Inflammatory macrophage (primary cell): ENCODE data around the gene WDR88.
"Not testable (repeated sequence)": the region's sequence is repeated elsewhere in the genome, so short reads cannot be mapped to it uniquely, and the experiment has no call there.

ENCODE experiments used
- DNase-seq, 2 donors: peaks; one replicate each; pipeline ENCODE4 v3.0.0-alpha.2; 2020 to 2022
- total RNA-seq, 18 experiments: gene quantifications; one replicate each; lab custom pipeline; 2026; ENCODE audit warnings: mixed read lengths in 6 of 18, inconsistent platforms in 2 of 18; lab: John Stamatoyannopoulos, UW

The WDR88 gene, protein sequence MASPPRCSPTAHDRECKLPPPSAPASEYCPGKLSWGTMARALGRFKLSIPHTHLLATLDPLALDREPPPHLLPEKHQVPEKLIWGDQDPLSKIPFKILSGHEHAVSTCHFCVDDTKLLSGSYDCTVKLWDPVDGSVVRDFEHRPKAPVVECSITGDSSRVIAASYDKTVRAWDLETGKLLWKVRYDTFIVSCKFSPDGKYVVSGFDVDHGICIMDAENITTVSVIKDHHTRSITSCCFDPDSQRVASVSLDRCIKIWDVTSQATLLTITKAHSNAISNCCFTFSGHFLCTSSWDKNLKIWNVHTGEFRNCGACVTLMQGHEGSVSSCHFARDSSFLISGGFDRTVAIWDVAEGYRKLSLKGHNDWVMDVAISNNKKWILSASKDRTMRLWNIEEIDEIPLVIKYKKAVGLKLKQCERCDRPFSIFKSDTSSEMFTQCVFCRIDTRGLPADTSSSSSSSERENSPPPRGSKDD
- 0 to 0.13 (median 0) reads per million in 18 experiments for total RNA-seq

DNA sequence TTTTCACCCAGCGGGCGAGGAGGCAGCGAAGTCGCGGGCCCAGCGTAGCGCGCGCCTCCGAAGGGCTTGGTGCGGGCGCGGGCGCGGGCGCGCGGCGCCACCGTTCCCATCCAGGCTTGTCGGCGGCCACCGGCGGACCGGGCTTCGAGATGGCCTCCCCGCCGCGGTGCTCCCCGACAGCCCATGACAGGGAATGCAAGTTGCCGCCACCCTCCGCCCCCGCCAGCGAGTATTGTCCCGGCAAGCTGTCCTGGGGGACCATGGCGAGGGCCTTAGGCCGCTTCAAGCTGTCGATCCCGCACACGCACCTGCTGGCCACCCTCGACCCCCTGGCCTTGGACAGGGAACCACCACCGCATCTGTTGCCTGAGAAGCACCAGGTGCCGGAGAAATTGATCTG, at the start of gene WDR88:
WDR88 (plus strand) TSS at position 94 of the 400 bp plus-strand sequence; CDS start at position 150, 56 bp downstream.
- no peak for DNase-seq

DNA sequence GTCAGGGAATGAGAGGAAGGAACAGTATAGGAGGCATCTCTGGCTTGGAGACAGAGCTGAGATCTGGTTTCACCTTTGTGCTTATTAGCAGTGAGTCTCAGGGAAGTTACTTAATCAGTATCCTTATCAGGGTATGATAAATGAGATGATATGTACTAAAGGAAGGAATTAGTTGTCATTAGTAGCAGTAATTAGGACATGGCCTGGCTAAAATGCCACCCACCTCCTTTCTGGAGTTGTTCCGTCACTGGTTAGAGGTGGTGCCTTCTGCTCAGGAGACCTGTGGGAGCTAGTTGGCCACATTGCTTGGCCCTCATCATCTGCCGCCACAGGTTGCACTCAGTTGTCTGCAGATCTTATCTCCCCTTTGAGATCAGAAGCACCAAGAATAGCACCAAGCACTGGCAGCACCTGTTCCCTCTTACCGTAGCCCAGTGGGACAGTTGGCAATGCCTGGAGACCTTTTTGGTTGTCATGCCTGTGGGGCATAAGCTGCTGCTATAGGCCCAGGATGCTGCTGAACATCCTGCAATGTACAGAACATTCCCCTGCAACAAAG, 46.3 kb upstream of the WDR88 start:
- DNase-seq, result no peak

DNA sequence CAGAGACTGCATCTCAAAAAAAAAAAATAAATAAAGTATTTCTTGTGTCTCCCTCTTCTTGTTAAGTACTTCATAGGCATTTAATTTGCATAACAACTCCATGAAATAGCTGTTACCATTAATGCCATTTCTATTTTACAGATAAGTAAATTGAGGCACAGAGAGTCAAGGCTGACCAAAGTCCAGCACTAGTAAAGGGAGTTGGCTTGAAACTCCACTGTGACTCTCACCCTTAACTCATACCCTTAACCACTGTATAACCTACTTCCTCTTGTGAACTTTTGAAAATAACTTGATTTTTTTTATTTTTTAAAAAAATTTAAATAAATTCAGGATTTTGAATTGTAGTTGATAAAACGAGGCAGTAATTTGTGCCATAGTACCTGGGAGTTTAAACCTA, 45.0 kb upstream of the WDR88 start:
- DNase-seq, result no peak

DNA sequence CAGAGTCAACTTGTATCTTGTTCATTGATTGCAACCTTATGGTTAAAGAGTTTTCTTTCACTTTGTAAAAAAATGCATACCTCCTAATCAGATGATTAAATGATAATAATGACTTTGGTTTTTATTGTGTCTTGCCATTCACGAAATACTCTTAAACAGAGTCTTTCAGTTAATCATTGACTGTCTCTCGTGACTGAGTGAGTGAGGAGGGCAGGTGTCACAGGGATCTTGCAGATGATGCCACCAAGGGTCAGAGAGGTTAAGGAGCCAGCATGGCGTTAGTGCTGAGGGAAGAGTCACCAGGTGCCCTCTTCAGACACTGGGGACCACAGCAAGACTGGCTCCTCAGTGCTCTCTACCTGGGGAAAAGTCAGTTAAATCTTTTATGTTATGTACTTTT, 42.9 kb upstream of the WDR88 start:
- DNase-seq, result no peak

DNA sequence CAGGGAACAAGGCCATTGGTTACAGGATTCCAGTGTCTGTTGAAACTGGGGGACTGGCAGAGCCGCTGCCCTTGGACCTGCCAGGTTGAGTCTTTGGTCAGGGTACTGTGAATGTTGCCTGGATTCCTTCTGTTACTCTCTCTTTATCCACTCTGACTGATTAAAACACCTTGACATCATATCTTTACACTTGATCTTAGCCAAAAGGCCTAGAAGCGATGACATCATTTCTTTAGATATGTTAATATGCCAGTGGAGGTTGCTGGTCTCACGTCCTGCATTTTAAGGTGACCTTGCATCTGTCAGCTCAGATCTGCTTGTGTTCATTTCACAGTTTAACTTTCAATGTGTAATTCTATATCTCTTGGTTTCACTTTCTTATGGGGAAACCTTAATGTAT, 41.7 kb upstream of the WDR88 start:
- DNase-seq, result no peak

DNA sequence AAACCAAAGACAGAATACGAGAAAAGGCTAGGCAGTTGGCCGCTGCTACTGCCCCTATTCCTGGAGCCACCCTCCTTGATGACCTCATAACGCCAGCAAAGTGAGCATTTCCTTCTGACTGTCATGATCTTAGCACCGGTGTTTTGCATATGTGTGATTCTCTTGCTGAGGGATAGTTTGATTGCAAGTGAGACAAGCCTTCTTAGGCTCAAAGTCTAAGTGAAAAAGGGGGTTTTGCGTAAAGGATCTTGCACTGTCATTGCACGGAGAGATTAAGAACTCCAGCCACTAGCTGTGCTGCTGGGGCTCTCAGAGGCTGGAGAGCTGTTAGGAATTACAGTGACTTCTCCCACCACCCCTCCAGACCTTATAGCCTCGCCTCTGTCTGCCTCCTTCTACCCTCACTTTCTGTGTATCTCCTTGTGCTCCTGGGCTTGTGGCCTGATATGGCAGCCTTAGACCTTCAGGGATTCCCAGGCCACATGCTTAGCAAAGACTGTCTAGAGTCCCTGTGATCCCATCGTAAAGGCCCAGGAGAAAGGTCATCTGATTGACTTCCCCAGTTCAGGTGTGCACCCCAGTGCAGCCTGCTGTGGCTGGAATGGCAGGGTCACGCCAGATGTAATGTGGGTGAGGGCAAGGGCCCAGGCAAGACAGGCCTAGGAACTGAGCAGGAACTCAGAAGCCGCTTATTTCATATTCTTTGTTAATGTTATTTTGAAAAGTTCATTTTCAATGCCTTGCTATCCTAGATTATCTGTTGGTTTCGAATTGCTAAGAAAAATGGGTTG, 38.3 kb upstream of the WDR88 start:
- no peak for DNase-seq

DNA sequence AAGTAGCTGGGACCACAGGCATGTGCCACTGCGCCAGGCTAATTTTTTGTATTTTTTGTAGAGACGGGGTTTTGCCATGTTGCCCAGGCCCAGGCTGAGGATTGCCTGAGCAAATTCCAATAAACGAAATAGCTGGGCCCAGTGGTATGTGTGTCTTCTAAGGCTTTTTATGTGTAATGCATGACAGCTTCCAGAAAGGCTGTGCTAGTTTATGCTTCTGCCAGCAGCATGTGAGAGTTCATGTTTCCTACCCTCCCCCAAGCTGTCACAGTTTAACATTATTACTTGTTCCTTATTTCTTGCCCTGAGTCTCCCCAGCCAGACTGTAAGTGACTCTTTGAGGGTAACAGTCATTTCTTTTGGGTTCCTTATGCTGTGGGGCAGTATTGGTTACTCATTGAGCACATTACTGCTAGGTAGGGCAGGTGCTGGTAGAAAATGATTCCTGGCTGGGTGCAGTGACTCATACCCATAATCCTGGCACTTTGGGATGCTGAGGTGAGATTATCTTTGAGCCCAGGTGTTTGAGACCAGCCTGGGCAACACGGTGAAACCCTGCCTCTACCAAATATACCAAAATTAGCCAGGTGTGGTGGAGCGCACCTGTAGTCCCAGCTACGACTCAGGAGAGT, 37.4 kb upstream of the WDR88 start:
- DNase-seq, result no peak

DNA sequence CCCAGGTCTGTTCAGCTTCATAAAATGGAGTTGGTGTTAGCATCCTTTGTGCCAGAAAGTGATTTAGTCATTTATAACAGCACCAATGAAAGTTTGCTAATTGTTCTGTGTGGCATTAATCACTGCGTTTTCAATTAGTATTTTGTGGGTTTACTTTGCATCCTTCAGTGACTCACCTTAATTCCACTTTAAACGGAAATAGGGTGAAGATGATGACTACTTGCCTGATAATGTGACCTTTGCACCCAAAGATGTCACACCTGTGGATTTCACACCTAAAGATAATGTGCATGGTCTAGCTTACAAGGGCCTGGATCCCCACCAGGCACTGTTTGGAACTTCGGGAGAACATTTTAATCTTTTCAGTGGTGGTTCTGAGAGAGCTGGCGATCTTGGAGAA, 35.9 kb upstream of the WDR88 start:
- DNase-seq, result no peak

DNA sequence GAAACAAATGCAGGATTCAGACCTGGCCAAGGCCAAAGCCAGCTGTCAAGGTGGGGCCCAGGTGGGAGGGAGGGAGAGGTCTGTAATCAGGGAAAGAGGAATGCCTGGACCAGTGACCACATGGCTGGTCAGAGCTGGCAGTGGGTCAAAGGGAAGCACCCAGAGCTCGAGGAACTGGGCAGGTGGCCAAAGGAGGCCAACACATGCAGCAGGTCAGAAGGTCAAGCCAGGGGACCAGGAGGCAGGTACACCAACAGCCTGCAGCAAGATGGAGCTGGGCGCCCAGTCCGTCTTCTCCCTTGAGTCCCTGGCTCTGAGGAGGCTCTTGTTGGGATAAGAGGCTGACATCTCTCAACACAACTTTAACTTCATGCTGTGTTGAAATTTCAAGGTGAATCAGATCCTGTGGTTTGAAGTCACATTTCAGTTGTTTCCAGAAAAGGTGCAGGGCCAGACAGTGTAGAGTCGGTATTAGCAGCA, 33.8 kb upstream of the WDR88 start:
- DNase-seq, result no peak

DNA sequence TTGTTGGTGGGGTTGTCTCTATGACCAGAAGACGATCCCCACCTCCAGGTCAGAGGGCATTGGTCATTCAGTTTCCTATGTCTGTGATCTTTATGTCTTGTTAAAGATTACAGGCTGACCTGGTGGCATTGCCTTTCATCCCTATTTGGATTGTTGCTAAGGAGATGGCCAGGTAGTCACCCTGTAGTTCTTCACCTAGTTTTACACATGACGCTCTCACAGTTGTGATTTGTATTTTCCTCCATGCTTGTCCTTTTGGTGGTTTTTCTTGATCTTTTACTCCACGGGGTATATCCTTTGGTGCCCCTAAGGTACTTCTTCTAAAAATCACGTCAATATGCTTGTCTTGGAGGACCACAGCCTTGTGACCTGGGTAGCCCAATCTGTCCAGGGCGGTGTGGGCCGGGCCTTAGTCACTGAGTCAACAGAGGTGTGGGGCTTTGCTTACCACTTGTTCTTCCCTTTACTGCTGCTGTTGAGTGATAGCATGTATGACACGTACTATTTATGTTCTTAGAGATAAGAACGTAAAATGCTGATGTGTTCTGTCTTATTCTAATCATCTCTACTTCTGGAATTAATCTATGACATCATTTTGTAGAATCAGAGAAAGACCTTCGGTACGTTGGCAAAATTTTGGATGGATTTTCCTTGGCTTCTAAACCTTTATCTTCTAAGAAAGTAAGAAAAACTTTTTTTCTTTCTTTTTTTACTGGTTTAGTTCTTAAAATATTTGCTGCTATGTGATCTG, 30.8 kb upstream of the WDR88 start:
- no peak for DNase-seq

DNA sequence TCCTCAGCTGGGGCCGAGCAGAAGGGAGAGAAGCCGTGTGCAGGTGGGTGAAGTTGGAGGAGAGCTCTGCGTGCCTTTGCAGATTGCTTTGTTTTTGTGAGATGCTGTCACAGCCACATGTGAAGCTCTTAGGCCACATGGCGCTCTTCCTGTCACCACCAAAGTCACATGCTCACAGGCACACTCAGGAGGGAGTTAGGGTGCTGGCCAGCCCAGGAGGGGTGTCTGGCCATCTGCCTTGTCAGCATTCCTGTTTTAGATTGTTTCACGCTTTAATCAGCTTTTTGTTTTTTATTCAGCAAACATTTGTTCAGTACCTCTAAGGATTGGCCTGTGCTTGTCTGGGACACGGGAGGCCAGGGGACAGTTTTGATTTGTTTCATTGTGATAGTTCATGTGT, 29.0 kb upstream of the WDR88 start:
- DNase-seq, result no peak

DNA sequence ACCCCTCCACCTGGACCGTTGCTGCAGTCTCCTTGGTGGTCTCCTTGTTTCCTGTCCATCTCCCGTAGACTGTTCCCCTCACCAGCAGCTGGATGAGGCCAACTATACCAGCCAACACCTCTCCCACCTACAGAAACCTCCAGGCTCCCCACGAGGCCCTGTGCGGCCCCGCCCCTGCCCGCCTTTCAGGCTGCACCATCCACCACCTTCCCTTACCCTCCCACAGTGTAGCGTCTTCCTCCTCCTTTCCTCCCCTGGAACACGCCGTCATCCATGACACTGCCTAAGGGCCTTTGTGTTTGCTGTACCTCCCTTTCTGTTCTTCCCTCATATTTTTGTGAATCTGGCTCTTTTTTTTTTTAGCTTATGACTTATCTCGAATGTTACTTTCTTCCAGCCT, 23.8 kb upstream of the WDR88 start:
- no peak for DNase-seq

DNA sequence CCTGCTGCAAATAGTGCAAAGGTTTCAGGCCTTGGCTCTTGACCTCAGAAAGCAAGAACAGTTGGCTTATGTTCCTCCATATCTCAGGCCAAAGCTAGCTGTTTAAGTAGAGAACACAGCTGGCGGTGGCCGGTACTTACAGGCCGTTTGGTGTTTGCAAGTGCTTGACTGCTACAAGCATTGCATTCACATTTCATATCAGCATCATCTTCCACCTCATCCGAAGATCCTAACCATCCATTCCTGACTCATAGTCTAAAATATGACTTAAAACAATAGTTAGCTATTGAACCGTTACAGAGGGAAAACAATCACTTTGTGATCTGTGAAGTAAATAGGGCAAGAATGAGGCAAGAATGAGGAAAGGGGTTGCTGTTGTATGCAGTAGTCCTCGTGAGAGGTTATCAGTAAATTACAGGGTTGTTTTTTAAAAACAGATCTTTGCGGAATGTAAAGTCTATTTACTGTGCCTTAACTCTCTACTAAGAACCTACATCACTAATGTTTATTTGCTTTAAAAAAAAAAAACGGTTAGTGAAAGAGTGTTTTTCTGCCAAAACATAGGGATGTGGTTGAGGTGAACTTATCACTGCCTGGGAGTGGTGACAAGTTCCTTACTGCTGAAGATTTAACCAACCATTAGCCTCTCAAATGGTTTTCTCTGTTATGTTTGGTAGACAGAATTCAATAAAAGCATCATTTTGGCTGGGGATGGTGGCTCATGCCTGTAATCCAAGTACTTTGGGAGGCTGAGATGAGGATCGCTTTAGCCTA, 21.6 kb upstream of the WDR88 start:
- no peak for DNase-seq

DNA sequence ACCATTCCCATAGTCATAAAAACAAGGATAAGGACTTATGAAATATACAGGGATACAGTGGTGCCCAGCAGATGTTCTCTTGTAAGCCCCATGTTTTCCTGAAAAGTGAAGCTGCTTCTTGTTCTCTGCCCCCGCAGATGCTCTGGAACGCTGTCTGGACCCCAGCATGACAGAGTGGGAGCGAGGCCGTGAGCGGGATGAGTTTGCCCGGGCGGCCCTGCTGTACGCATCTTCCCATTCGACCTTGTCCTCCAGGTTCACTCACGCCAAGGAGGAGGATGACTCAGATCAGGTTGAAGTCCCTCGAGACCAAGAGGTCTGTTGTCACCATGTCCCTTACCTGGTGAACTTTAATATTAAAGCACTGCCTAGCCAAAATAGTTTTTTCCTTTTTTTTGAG, 20.3 kb upstream of the WDR88 start:
- DNase-seq, result no peak

DNA sequence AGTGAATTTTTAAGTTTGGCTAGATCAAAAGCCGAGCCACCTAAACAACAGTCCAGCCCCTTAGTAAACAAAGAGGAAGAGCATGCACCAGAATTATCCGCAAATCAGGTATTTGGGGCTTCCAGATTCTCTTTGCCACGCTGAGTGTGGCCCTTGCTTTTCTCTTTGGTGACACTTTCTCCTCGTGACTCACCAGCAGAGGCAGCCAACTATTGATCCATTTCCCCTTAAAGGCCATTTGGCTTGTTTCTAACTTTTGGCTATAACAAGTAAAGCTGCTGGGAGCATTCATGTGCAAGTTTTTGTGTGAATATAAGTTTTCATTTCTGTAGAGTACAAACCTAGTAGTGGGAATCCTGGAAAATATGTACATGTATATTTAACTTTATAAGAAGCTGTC, 17.6 kb upstream of the WDR88 start:
- DNase-seq, result no peak

DNA sequence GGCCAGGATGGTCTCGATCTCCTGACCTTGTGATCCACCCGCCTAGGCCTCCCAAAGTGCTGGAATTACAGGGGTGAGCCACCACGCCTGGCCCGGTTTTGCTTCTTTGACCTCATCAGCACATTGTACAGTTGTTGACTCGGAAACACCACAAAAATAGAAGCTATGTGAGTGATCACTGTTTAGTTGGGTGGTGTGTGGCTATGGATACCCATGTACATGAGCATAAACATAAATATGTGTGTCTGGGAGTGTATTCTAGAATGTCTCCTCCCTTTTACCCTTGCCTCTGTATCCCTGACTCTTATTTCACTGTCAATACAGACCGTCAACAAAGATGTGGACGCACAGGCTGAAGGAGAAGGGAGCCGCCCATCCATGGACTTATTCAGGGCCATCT, 14.4 kb upstream of the WDR88 start:
- DNase-seq, result no peak

DNA sequence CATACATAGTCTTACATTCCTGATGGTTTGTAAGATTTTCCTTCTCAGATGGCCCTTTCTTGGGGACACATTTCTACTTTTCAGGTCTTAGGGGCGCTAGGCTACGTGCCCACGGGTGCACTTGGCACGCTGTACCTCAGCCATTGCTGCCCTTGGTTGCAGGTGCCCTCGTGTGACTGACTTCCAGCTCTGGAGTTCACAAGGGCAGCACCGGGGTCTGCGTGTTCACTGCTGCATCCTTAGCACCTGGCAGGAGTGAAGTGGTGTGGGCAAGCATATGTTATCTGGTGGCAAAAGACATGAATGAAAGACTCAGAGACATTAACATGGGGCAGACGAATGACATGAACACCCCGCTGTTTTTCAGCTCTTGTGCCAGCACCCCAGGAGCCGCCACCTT, 13.3 kb upstream of the WDR88 start:
- DNase-seq, result no peak

DNA sequence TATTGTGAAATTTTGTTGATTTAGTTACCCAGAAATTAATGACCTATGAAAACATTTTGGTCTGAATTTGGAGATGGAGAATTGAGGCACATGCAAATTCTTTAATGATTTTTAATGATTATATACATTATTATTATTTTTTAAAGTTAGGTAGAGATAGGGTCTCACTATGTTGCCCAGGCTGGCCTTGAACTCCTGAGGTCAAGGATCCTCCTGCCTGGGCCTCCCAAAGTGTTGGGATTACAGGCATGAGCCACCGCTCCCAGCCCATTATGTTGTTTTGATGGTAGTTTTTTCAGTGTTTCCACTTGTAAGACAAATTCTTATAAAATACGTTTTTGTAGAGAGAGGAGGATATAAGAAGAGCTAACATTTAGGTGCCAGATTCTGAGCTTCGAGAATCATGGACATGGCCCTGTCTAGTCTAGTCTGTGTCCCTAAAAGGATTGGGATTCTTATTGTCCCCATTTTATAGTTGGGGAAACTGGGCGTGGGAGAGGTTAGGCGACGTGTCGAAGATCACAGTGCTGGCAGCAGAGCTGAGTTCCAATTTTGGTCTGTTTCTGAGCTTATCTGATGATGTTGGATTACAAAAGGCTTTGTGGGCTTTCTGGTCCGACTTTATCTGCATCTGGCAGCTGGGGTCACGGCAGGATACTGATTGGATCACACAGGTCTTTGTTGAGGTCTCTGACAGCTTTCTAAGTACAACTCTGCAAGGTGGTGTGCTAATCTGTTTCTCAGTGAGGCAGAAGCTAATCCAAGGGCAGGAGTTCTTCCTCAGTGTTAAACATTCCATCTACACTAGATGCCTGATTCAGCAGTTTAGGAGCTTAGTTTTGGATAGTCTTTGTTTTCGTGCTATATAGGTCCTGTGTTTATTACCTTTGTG, 7.5 kb upstream of the WDR88 start:
- no peak for DNase-seq

DNA sequence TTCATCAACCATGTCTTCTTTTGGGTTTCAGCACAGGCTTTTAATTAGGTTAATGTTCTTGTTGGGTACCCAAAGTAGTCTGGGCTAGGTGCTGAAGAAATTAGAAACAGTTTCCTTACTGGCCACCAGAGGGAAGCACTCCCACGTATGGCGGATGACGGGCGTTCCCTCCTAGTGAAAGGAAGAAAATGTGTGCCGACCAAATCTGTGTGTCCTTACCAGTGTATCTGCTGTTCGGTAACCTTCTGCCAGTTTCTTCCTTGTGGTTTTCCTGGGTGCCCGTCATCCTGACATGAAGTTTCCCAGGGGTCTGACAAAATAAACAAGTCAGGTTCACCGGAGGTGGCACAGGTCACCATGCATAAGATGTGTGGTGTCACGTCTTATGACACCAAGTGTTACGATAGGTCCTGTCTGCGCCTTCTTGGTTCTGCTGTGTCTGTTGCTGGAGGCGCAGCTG, 6.0 kb upstream of the WDR88 start:
- DNase-seq, result peak; percentile 61 to 63

DNA sequence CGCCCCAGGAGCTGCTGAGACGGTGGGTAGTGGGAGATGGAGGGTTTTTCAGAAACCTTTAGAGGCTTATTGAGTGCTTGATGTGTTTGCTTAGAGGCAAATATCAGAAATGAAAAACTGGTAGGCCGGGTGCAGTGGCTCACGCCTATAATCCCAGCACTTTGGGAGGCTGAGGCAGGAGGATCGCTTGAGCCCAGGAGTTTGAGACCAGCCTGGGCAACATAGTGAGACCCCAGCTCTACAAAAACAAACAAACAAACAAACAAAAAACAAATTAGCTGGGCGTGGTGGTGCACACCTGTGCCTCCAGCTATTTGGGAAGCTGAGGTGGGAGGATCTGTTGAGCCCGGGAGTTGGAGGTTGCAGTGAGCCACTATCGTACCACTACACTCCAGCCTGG, 5.2 kb upstream of the WDR88 start:
- not testable (repeated sequence) for DNase-seq
